OCI-LY7 (cell line): ENCODE measurements around the gene SRPK2.

Source experiments
- CTCF ChIP-seq: fragments of 200-600 bp; sonication (generic); conservative IDR thresholded peaks from 2 replicates; pipeline ENCODE4 v1.5.1; 2014; ENCODE audit warnings: mild to moderate bottlenecking, antibody characterized with exemption, low read length, moderate library complexity, mixed read lengths
- EZH2phosphoT487 ChIP-seq: fragments of 200-600 bp; sonication (generic); IDR thresholded peaks from 2 replicates; pipeline ENCODE4 v1.6.1; 2018; ENCODE audit warnings: low read depth, borderline replicate concordance, mild to moderate bottlenecking, mixed run types, antibody characterized with exemption, low read length, moderate library complexity, mixed read lengths

DNA sequence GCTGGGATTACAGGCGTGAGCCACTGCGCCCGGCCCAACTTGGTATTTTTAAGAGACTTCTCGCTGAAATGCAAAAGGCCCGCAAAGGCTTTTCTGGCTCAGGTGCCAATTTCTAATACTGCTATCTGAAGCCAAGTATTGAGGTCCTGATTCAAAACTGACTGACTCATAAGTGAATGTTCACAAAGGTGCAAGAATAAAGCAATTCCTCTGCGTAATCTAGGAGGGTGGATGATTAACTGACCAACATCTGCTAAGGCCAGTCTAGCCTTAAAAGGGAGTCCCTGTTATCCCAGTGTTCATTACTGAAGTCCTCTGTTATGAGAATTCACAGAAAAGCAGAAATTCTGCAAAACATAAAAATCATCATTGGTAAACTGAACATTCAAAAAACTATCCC is 111.4 kb downstream of the SRPK2 start:
- TF ChIP-seq CTCF (no peak), EZH2phosphoT487 (no peak)
